ENCODE measurements around the gene COL9A1.

The COL9A1 gene

DNA sequence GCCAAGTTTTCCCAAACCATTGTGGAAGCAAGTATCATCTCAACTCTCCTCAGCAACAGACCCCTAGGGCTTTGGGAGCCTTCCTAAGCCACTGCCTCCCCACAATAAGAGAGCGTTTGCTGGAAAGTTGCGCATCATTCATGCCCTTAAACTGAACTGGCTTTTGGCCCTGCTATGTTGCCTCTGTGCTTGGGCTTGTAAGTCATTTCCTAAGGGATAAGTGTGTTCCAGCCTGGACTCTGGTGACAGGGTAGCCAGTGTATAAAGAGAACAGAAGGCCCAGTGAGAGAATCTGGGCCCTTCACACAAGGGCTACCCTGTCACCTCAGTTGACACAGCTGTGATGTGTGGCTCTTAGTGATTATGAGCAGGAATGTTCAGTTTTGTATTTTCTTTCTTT is 77.8 kb downstream of the COL9A1 start:
- no peak for DNase-seq

DNA sequence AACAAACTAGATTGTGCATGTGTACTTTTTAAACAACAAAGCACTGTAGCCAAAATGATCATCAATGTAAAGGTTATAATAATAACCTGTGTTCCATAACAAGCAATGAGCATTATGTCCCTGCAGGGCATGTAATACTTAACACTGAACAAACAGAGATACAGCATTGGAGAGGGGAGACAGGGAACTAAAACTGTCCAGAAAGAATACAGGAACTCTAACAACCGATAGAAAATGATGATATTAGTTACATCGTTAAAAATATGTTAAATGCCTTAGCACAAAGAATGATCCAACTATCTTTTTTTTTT is 80.5 kb downstream of the COL9A1 start:
- DNase-seq, result no peak

DNA sequence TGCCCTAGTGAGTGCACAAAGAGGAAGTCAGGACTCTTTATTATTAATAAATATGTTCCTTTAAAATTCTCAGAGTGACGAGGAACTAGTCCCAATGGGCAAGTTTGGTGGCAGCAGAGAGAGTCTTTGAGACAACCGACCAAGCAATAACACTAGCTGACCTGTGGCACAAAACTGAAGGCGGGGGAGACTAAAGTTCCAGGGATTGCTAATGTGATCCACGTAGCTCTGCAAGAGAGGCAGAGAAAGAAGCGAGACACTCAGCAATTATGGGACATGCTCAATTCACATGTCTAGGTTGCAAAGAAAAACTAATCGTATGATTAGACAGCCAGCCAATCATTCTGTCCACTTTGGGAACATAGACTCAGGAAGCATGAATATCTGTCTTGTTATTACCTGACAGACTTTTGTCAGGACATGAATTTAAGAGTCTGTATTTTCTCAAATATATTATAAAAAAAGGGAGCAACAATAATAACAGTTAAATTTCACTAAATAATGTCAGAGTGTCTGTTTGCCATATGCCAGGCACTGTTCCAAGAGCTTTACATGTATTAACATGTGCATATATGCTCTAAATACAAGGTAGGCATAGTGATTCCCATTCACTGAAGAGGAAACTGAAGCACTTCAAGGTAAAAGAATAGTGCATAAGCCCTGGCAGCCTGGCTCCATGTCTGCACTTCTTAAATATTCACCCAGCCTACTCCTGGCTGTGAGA is 81.0 kb downstream of the COL9A1 start:
- no peak for DNase-seq

GRCh38 chr6:70221025-70221714 is 81.7 kb downstream of the COL9A1 start:
- DNase-seq, result peak in 1 of 5 experiments; percentile 21

- DNase-seq, result no peak
Measured at GRCh38 chr6:70219943-70220613, 82.8 kb downstream of the COL9A1 start.

GRCh38 chr6:70216767-70217166 is 86.1 kb downstream of the COL9A1 start:
- no peak for DNase-seq

GRCh38 chr6:70215460-70216108 is 87.3 kb downstream of the COL9A1 start:
- no peak for DNase-seq

DNA sequence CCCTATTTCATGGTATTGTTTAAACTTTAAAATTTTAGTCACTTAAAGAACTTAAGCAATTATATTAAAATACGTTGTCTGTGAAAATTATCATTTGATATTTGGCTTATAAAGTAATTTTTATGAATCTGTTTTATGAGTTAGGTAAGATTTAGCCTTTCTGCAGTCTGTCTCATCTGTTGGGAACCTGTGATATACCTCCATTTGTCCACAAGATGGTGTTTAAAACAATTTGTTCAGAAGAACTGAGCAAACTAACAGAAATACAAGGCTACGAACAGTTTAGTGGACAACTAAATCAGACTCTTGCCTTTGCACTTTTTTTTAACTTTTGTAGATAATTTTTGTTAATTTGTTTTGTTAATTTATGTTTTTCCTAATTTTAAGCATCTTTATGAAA is 92.4 kb downstream of the COL9A1 start:
- peak in 1 of 5 experiments; percentile 3 for DNase-seq

DNA sequence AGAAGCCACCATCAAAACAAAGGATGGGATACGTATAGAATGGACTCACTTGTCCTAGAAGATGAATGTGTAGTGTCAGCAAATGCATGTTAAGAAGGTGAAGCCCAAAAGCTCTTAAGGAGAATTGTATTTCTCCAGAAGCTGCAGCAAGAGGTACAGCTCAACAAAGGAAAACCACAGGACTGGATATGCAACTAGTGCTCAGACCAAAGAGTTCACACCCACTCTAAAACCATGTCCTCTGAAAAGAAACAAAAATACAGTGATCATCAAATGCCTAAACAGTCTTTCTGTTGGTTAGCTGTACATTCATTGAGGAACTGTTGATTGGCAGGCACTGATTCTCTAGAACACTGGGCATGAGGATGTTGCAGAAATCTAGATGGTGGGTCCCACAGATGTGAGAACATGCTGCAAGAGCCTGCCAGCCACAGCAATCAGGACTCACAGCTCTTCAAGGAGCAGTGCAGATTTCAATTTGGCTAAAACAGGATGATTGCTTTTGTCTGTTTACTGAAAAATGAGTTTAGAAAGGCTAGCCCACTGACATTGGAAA is 94.6 kb downstream of the COL9A1 start:
- DNase-seq, result peak in 1 of 5 experiments; percentile 66

DNA sequence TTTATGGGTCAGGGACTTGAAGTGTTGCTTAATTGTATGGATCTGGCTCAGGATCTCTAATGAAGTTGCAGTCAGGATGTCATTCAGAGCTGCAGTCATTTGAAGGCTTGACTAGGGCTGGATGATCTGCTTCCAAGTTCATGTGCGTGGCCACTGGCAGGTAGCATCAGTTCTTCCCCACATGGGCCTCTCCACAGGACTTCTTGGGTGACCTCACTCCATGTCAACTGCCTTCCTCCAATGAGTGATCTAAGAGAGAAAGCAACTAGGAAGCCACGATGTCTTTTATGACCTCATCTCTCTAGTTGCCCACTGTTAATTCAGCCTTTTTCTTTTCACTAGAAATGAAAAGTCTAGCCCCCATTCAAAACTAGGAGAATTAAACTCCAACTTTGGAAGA is 104.1 kb downstream of the COL9A1 start:
- DNase-seq, result no peak

- DNase-seq, result no peak
Measured at GRCh38 chr6:70196531-70196930, 106.4 kb downstream of the COL9A1 start.

DNA sequence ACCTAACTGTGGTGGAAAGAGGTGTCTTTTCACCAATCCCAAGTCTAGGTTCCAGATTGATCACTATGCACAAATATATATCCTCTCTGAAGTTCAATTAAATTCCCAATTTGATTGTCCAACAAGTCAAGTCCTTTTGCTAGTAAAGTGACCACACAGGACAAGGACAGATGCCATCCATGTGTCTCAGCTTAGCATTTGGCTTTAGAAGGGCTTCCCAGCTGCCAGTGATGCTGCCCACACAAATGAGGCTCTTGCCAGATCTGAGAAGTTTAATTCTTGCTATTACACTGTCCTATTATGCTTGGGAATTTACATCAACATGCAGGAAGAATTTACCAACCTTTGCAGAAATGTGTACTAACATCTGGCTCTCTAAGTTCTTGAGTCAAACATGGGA is 108.5 kb downstream of the COL9A1 start:
- no peak for DNase-seq

- DNase-seq, result no peak
Measured at GRCh38 chr6:70188202-70188601, 114.7 kb downstream of the COL9A1 start.

DNA sequence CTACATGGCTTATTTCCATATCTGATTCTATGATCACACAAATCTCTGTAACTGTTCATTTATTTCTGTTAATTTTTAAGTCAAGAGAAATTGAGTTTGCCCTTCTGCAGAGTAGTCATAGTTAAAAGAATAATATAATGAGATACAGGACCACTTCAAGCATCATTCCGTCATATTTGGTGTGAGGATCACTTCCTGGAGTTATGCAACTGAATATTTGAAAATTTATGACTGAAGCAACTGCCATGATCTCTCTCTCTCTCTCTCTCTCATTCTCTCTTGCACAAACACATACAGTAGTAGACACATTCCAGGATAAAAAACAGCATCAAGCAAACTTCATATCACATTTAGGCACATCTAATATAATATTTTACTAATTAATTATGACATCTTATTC is 116.4 kb downstream of the COL9A1 start:
- DNase-seq, result no peak

DNA sequence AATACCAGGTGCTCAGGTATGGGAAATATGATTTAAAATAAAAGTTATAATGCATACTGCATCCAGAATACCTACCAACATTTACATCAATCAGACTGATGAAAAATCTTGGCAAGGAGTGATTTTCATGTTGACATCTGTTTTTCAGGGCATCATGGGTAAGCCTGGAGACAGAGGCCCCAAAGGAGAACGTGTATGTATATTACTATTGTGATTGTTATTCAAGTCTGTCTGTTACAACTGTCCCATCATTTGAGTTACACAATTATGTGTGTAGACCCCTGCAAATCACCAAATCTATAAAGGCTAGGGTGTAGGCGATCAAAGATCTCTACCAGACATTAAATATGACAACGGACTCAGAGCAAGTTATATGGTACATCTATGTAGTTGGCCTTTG is 118.2 kb downstream of the COL9A1 start:
- DNase-seq, result no peak

DNA sequence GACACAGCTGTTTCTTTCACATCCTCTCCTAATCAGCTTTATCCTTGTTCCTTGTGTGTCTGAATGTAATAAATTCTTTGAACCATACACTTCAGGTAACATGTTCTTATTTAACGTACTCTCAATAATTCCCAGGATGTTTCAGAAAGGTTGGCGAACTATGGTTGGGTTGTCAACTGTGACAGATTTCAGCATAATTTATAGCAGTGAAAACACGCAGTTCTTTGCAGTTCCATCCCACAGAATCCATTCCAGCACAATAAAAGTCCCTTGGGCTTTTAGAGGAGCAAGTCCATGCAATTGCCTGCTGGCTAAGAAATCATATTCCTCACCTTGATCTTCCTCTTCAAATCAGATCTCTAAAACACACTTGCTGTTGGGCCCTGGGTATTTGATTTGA is 119.3 kb downstream of the COL9A1 start:
- DNase-seq, result no peak

- DNase-seq, result peak in 1 of 5 experiments; percentile 84
Measured at GRCh38 chr6:70180901-70181599, 121.8 kb downstream of the COL9A1 start.

GRCh38 chr6:70180183-70180900 is 122.5 kb downstream of the COL9A1 start:
- DNase-seq, result no peak

- DNase-seq, result no peak
Measured at GRCh38 chr6:70176842-70177550, 125.9 kb downstream of the COL9A1 start.

DNA sequence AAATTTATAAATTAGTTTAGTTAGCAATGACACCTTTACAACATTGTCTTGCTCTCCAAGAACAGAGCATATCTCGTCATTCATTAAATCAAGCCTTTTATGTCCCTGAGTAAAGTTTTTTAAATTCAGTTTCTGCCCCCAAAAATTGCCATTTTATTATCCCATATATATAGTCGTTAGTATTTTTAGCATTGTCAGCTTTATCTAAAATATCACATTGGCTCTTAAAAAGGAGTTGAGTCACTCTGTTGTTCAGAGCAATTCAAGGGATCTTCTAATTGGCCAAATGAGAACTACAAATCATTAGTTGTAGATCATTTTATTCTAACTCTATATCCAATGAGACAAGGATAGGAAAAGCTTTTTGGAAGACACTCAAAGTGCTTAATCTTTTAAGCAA is 127.1 kb downstream of the COL9A1 start:
- no peak for DNase-seq

- DNase-seq, result no peak
Measured at GRCh38 chr6:70172252-70172651, 130.6 kb downstream of the COL9A1 start.
